Mucosa of descending colon (tissue), 3 donors: Measurements from ENCODE around the gene TNFRSF4. TPM values are rescaled to one million over a fixed set of nuclear protein-coding genes. Genes with fewer than 3 reads are reported as not detected.
A peak's percentile ranks its signal among the peaks of the same experiment; 100 is the strongest.

ENCODE experiments used
- ATAC-seq: fragments of 200-7000 bp; cut with Tn5 transposase; one replicate; pipeline ENCODE4 v1.9.1; 2020; ENCODE audit warnings: mild to moderate bottlenecking, moderate library complexity
- DNase-seq, 3 donors: peaks; one replicate each; pipeline ENCODE4 v3.0.0-alpha.2; 2020
- H3K36me3 ChIP-seq: fragments of 200-600 bp; one replicate; pipeline ENCODE4 v1.8.0; 2021; ENCODE audit warnings: low read depth, mild to moderate bottlenecking
- H3K4me1 ChIP-seq: fragments of 200-600 bp; one replicate; pipeline ENCODE4 v1.8.0; 2021; ENCODE audit warnings: low read depth, mild to moderate bottlenecking
- H3K4me3 ChIP-seq: fragments of 200-600 bp; one replicate; pipeline ENCODE4 v1.8.0; 2021; ENCODE audit warnings: mild to moderate bottlenecking
- H3K9me3 ChIP-seq: fragments of 200-600 bp; one replicate; pipeline ENCODE4 v1.8.0; 2021; ENCODE audit warnings: mild to moderate bottlenecking
- intact Hi-C, 2 donors: fragments of 100-400 bp; cut with DNase I in 1 of 2; cut with micrococcal nuclease in 1 of 2; formaldehyde crosslinking; loops; one replicate each; pipeline versions ENCODE4 v1.11.0 to v1.11.1; 2022; cut with DNase I, micrococcal nuclease
- total RNA-seq, 3 donors: library from RNA; stranded (reverse); fragmentation: NEBNext Ultra II Directional in 2 of 3; extraction: Animal tissue kit (Norgen Biotek cat#: 25700) in 2 of 3; gene quantifications; one replicate each; pipeline versions ENCODE4 v1.2.1 to v1.2.4, GENCODE V29; 2021 to 2023
- TF ChIP-seq, protein P1 (sequence below): fragments of 200-600 bp; IDR thresholded peaks from one replicate; pipeline ENCODE4 v1.8.0; 2022; ENCODE audit warnings: antibody characterized with exemption, mild to moderate bottlenecking
- donor health status: DM: no; HTN: no; CAD: no; lungs with moderate emphysema.
- donor health status: DM: no; HTN: no; CAD: no.
- donor health status: DM: no; HTN: yes; CAD: no.

Gene TNFRSF4
- total RNA-seq, 3 donors from 2014 or later, result 0.69 to 1.2 (median 0.80) TPM

DNA sequence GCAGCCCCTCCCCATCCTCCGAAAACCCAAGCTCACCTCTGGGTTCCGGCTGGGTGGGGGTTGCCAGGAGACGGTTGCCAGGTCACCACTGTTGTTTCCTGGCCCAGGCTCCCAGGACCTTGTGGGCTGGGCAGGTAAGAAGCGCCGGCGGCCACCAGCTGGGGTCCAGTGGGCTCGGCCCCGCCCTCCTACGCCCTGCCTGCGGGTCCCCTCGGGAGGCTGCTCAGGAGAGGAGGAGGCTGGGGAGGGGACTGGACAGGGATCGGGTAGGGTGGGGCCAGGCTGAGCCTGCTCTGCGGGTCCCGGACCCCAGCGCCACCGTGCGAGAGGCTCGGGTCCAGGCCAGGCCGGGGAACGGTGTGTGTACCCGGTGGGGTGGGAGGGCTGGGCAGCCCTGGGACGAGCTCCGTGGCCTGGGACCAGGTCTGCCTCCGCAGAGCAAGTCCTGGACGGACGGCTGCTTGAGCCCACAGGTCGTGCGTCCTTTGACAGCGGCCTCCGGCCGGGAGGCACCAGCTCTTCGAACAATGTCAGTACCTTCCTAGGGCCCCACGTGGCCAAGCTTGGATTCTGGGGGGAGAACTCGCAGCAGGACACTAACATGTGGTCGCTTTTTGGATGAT is 40.0 kb downstream of the TNFRSF4 start, which contains the start of gene TTLL10:
Gene TTLL10, plus strand, starts transcription at position 88 of the 623 bp plus-strand sequence. CDS start 5,336 bp downstream, outside the sequence.
- DNase-seq (peak; percentile 36 to 72 (median 62)), ATAC-seq (no peak)
- Histone ChIP-seq H3K36me3 (no peaks in the 10 kb centered on the region), H3K4me3 (no peak within 1 kb of the TSS), H3K4me1 (no peaks in the 10 kb centered on the region), H3K9me3 (no peaks in the 10 kb centered on the region)
- intact Hi-C loops, result no loop called here
- TF ChIP-seq, protein P1, sequence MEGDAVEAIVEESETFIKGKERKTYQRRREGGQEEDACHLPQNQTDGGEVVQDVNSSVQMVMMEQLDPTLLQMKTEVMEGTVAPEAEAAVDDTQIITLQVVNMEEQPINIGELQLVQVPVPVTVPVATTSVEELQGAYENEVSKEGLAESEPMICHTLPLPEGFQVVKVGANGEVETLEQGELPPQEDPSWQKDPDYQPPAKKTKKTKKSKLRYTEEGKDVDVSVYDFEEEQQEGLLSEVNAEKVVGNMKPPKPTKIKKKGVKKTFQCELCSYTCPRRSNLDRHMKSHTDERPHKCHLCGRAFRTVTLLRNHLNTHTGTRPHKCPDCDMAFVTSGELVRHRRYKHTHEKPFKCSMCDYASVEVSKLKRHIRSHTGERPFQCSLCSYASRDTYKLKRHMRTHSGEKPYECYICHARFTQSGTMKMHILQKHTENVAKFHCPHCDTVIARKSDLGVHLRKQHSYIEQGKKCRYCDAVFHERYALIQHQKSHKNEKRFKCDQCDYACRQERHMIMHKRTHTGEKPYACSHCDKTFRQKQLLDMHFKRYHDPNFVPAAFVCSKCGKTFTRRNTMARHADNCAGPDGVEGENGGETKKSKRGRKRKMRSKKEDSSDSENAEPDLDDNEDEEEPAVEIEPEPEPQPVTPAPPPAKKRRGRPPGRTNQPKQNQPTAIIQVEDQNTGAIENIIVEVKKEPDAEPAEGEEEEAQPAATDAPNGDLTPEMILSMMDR, result no peak

DNA sequence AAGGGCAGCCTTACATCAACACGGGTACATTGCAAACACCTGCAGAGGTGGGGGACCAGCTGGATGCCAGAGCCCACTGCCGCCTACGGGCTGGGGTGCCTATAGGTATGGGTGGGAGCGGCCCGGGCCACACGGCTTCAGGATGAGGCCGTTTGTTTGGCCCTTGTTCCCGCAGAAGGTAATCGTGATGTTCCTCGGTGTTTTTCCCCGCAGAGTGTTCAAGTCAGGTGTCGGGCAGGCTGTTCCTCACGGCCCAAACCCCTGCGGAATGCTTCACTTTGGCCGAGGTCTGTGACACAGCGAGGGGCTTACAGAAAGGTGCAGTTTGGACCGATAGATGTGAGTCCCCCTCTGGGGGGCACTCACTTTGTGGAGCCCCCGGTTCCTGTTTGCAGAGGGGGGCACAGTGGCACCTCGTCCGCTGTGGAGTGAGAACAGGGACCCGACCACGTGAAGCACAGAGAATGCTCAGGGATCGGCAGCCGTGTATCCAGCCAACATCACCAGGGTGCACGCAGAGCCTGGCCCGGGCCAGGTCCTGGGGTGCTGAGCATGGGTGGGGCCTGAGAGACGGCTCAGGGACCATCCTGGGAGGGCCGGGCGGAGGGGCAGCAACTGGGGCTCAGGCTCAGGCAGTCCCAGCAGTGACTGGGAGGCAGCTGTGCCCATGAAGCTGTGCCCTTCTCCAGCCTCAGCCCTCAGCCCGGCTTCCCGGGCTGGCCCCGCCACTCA is 40.7 kb downstream of the TNFRSF4 start:
- no peaks in the 10 kb centered on the region for H3K36me3 ChIP-seq
- intact Hi-C loops, result no loop called here
- no peak overlapping the region for H3K4me3 ChIP-seq
- ATAC-seq (no peak), DNase-seq (peak in 1 of 3 donors; percentile 33)
- peaks cover 4% of the 10 kb centered on the region for H3K4me1 ChIP-seq
- TF ChIP-seq, protein P1, result no peak
- no peaks in the 10 kb centered on the region for H3K9me3 ChIP-seq

DNA sequence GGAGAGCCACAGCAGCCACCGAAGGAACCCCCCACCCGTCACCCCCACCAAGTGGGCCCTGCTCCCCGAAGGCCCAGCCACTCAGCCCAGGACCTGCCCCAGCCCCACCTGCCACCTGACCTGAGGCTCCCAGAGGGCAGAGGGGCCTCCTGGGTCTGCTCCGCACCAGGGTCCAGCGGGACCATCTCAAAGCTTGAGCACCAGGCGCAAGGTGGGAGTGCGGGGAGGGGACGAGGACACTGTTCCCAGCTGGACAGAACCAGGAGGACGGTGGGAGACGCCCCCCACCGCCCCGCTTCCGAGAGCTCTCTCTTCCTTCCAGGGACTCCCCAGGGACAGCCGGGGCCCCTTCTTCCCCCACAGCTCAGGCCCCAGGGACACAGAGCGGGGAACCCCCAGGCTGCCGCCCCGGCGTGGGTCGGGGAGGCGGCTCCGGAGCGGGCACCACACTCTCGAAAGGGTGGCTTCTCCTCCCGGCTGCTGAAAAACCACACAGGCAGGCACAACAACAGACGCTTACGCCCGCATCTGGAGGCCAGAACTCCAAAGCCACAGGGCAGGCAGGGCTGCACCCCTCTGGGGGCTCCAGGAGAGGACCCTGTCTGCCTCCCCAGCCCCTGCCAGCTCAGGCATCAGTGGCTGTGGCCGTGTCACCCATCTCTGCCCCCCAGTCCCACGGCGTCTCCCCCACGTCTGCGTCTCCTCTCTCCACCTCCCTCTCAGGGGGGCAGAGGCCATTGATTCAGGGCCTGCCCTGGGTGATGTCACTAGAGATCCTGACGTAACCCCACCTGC is 42.2 kb downstream of the TNFRSF4 start:
- Histone ChIP-seq H3K4me3 (no peak overlapping the region), H3K4me1 (peaks cover 6% of the 10 kb centered on the region), H3K9me3 (no peaks in the 10 kb centered on the region), H3K36me3 (no peaks in the 10 kb centered on the region)
- intact Hi-C loops, result no loop called here
- DNase-seq (peak in 2 of 3 donors; percentile 48 to 62), ATAC-seq (peak; percentile 2)
- TF ChIP-seq, protein P1, result no peak

DNA sequence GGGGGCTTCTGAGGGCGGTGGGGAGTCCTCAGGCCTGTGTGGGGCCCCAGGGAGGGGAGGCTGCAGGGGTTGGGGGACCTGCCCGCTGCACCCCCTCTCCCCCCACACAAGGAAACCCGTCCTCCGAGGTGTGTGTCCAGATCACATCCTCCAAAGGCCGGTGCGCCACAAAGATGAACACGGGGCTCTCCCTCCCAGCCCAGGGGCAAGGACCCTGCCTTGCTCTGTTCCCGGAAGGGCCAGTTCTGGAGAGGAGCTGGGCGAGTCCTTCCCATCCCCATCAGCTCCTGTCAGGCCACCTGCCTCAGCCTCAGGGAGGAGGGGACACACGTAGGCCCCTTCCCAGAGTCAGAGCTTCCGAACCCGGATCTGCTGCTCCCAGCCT is 42.8 kb downstream of the TNFRSF4 start:
- peak in 2 of 3 donors; percentile 50 to 53 for DNase-seq
- intact Hi-C loops, result no loop called here
- peaks cover 6% of the 10 kb centered on the region for H3K4me1 ChIP-seq
- H3K4me3 ChIP-seq, result no peak overlapping the region
- no peaks in the 10 kb centered on the region for H3K36me3 ChIP-seq
- no peaks in the 10 kb centered on the region for H3K9me3 ChIP-seq
- TF ChIP-seq, protein P1, result no peak
- ATAC-seq, result peak; percentile 2

DNA sequence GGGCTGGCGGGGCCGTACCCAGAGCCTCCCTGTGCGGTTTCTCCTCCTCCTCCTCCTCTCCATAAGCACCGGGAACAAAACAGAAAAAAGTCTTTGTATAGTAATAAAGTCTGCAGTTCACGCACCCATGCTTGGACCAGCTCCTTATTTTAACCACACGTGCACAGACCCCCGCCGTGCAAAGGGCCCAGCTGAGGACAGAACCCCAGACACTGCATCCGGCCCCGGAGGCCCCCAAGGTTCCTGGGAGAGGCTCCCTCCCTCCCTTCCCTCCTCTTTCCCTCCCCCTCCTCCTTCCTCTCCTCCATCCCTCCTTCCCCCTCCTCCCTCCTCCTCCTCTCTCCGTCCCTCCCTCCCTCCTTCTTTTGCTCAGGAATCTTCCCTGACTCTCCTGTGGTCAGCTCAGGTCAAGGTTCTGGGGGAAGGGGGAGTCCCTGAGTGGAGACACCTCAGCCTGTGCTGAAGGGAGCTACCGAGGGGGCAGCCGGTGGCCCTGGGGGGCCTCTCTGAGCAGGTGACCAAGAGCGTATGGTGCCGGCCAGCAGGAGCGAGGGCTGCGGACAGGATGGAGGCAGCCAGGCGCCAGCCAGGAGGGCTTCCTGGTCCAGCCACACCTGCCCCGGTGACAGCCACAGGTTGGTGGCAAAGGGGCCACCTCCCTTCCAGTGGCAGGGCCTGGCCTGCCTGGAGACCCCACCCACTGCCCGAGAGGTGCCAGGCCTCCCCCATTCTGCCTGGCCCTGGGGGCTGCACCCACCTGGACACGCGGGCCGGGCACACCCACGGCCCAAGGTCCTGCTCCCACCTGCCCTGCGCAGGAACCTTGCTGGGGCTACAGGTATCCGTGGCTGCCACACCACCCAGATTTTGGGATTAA is 43.5 kb downstream of the TNFRSF4 start:
- peaks cover 6% of the 10 kb centered on the region for H3K4me1 ChIP-seq
- no peak overlapping the region for H3K4me3 ChIP-seq
- no peaks in the 10 kb centered on the region for H3K9me3 ChIP-seq
- no peaks in the 10 kb centered on the region for H3K36me3 ChIP-seq
- ATAC-seq, result peak; percentile 12
- DNase-seq, result peak; percentile 30 to 66 (median 64)
- intact Hi-C loops, result no loop called here
- TF ChIP-seq, protein P1, result no peak
